Activated B cell treated with CpG ODN at 0.5 μM for 24 hours (primary cell): ENCODE measurements around the gene RNF114. TPM values are rescaled to one million over a fixed set of nuclear protein-coding genes. Genes with fewer than 3 reads are reported as not detected.

Source experiments
- ATAC-seq: fragments of 200-7000 bp; cut with Tn5 transposase; one replicate; pipeline ENCODE4 v1.10.0; 2021; ENCODE audit warnings: low read depth, mild to moderate bottlenecking, moderate library complexity
- CTCF ChIA-PET: fragments of 350-600 bp; sonication (Branson Sonifier 250); formaldehyde crosslinking; loops from one replicate; lab custom pipeline; 2021; ENCODE audit warnings: antibody characterized with exemption; lab: Charles Lee
- POLR2A ChIA-PET: fragments of 350-600 bp; sonication (Branson Sonifier 250); formaldehyde crosslinking; loops from one replicate; lab custom pipeline; 2021; ENCODE audit warnings: antibody characterized with exemption; lab: Charles Lee
- DNase-seq: peaks from one replicate; pipeline ENCODE4 v3.0.0; 2022
- H3K27ac Mint-ChIP-seq: one replicate; pipeline ENCODE4 v1.8.0; 2020; ENCODE audit warnings: mixed read lengths
- H3K27me3 Mint-ChIP-seq: one replicate; pipeline ENCODE4 v1.8.0; 2021; ENCODE audit warnings: mixed read lengths
- H3K36me3 Mint-ChIP-seq: one replicate; pipeline ENCODE4 v1.8.0; 2021; ENCODE audit warnings: low read depth, mixed read lengths
- H3K4me1 Mint-ChIP-seq: one replicate; pipeline ENCODE4 v1.8.0; 2021; ENCODE audit warnings: mixed read lengths
- H3K4me3 Mint-ChIP-seq: one replicate; pipeline ENCODE4 v1.8.0; 2020; ENCODE audit warnings: mild to moderate bottlenecking, mixed read lengths
- H3K9me3 Mint-ChIP-seq: one replicate; pipeline ENCODE4 v1.8.0; 2020; ENCODE audit warnings: mixed read lengths
- intact Hi-C: fragments of 100-400 bp; cut with micrococcal nuclease; formaldehyde crosslinking; loops from one replicate; pipeline ENCODE4 v1.15.1; 2024
- total RNA-seq: library from RNA; stranded (reverse); gene quantifications from 2 replicates; pipeline ENCODE4 v1.2.3, GENCODE V29; 2022
- TF ChIP-seq, protein P1 (sequence below): fragments of 200-600 bp; IDR thresholded peaks from one replicate; pipeline ENCODE4 v1.8.0; 2022; ENCODE audit warnings: antibody characterized with exemption, mild to moderate bottlenecking

The RNF114 gene
- total RNA-seq, 1 donor from 2014 or later: 56.5 TPM

DNA sequence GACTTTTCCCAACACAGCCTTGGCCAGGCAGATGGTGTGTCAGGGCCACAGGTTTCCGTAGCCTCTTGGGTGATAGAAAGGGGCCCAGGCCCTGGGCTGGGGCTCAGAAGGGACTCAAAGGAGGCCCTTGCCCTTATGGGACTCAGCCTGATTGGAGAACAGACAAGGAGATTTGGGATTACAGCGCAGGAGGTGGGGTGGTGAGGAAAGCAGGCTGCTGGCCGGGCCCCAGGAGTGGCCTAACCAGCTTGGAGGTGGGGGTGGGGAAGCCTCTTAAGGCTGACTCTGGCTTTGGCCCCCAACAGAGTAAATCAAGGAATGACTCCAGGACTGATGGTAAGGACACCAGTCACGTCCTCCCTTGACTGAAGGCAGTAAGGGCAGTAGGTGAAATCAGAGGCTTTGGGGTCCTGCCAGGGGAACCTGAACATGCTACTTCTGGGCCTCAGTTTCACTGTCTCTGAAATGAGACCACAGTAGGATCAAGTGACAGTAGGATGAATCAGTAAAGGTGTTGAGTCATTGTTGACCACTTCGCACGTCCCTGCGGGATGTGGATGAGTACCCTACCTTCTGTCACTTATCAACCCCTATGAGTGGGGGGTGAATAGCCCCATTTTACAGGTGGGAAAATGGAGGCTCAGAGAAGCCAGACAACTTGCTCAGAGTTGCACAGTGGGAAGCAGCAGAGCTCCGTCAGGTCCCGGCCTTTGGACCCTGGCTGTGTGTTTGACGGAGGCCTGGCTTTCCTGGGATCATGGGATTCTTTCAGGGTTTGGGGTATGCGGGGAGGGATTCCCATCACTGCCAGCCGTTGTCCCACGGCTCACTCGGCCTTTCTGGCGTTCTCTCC, 51.0 kb downstream of the RNF114 start:
- CTCF ChIA-PET: interaction anchor here (1.2 kb wide), 1 partner anchor 12 kb away, joined by 4 read pairs; no protein-coding TSS in a partner anchor

DNA sequence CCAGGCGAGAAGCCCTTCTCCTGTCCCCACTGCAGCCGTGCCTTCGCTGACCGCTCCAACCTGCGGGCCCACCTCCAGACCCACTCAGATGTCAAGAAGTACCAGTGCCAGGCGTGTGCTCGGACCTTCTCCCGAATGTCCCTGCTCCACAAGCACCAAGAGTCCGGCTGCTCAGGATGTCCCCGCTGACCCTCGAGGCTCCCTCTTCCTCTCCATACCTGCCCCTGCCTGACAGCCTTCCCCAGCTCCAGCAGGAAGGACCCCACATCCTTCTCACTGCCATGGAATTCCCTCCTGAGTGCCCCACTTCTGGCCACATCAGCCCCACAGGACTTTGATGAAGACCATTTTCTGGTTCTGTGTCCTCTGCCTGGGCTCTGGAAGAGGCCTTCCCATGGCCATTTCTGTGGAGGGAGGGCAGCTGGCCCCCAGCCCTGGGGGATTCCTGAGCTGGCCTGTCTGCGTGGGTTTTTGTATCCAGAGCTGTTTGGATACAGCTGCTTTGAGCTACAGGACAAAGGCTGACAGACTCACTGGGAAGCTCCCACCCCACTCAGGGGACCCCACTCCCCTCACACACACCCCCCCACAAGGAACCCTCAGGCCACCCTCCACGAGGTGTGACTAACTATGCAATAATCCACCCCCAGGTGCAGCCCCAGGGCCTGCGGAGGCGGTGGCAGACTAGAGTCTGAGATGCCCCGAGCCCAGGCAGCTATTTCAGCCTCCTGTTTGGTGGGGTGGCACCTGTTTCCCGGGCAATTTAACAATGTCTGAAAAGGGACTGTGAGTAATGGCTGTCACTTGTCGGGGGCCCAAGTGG, 51.9 kb downstream of the RNF114 start:
- Mint-ChIP-seq H3K27me3 (no peaks in the 10 kb centered on the region), H3K36me3 (no peaks in the 10 kb centered on the region), H3K9me3 (no peaks in the 10 kb centered on the region), H3K4me1 (peaks cover 9% of the 10 kb centered on the region), H3K4me3 (no peak overlapping the region), H3K27ac (no peak overlapping the region)
- ChIA-PET CTCF (interaction anchor here (1.0 to 2.0 kb wide), 2 partner anchors 9 to 83 kb away, joined by 4 to 8 read pairs; no protein-coding TSS in a partner anchor), POLR2A (interaction anchor here (0.7 kb wide), 1 partner anchor 81 kb away, joined by 3 read pairs; no protein-coding TSS in a partner anchor)
- ATAC-seq (no peak), DNase-seq (no peak)
- TF ChIP-seq, protein P1, sequence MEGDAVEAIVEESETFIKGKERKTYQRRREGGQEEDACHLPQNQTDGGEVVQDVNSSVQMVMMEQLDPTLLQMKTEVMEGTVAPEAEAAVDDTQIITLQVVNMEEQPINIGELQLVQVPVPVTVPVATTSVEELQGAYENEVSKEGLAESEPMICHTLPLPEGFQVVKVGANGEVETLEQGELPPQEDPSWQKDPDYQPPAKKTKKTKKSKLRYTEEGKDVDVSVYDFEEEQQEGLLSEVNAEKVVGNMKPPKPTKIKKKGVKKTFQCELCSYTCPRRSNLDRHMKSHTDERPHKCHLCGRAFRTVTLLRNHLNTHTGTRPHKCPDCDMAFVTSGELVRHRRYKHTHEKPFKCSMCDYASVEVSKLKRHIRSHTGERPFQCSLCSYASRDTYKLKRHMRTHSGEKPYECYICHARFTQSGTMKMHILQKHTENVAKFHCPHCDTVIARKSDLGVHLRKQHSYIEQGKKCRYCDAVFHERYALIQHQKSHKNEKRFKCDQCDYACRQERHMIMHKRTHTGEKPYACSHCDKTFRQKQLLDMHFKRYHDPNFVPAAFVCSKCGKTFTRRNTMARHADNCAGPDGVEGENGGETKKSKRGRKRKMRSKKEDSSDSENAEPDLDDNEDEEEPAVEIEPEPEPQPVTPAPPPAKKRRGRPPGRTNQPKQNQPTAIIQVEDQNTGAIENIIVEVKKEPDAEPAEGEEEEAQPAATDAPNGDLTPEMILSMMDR: no peak
- intact Hi-C loops: no loop called here

More for the DNA sequence above, 51.0 kb downstream of the RNF114 start:
- peaks cover 13% of the 10 kb centered on the region for H3K4me1 Mint-ChIP-seq
- H3K36me3 Mint-ChIP-seq: no peaks in the 10 kb centered on the region
- intact Hi-C loops: no loop called here
- TF ChIP-seq, protein P1: no peak
- no peak overlapping the region for H3K4me3 Mint-ChIP-seq
- H3K27ac Mint-ChIP-seq: no peak overlapping the region
- POLR2A ChIA-PET: no interaction called here
- ATAC-seq: no peak
- H3K27me3 Mint-ChIP-seq: no peaks in the 10 kb centered on the region
- DNase-seq: no peak
- no peaks in the 10 kb centered on the region for H3K9me3 Mint-ChIP-seq

DNA sequence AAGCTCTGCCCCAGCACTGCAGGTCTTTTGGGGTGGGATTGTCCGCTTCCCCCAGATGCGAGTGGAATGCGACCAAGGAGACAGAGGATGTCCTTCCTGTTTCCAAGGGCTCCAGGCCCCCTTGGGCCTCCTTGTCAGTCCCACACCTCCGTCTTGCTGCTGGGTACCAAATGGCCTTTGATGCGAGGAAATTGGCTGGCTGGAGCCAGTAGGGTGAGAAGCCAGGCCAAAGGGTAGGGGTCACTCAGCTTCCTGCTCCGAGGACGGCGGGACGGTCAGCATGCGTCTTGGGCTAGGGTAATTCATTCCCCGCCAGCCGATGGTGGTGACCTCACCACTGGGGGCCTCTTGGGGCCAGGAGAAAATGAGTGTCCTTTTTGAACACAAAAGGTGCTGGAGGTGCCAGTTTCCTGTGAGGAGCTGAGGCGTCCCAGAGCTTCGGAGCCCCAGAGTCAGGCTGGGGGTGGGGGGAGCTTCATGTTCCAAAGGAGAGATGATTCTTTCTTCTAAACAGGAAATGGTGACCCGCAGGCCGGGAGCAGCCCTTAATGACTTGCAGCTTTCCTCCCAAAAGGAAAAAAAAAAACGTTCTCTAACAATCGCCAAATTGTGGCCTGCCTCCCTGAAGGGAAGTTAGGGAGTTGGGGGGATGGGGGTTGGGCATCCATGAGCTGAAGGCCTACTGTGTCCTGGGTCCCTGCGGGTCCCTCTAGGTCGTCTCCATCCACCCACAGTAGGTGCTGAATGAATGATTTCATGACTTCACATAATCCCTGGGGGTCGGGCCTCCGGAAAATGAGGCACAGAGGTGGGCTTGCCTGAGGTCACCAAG, 53.3 kb downstream of the RNF114 start:
- Mint-ChIP-seq H3K27ac (no peak overlapping the region), H3K36me3 (no peaks in the 10 kb centered on the region), H3K4me3 (no peak overlapping the region), H3K9me3 (no peaks in the 10 kb centered on the region), H3K4me1 (peaks cover 11% of the 10 kb centered on the region), H3K27me3 (no peaks in the 10 kb centered on the region)
- ChIA-PET CTCF (interaction anchor here (1.1 to 2.0 kb wide), 2 partner anchors 9 to 11 kb away, joined by 3 to 8 read pairs; no protein-coding TSS in a partner anchor), POLR2A (no interaction called here)
- ATAC-seq (no peak), DNase-seq (no peak)
- TF ChIP-seq, protein P1: no peak
- intact Hi-C loops: no loop called here

DNA sequence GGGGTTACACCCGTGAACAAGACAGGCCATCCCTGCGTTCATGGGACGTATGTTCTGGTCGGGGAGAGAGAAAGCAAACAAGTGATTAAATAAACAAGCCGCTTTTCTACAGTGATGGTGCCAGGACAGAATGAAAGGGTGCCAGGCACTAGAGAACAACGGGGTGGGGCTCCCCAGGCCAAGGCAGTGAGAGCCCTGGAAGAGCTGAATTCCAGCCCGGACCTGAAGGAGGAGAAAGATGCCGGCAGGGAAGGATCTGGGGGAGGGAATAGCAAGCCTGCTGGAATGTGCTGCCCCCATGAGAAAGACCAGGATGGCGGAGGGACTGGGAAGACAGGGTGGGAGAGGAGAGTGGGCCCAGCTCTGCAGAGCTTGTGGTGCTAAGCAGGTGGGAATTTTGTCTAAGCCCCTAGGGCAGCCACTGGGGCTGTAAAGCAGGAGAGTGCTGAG, 54.1 kb downstream of the RNF114 start:
- intact Hi-C loops: no loop called here
- POLR2A ChIA-PET: interaction anchor here (1.1 kb wide), 1 partner anchor 81 kb away, joined by 4 read pairs; no protein-coding TSS in a partner anchor
- Mint-ChIP-seq H3K27ac (no peak overlapping the region), H3K27me3 (no peaks in the 10 kb centered on the region), H3K9me3 (no peaks in the 10 kb centered on the region), H3K36me3 (no peaks in the 10 kb centered on the region), H3K4me1 (peaks cover 11% of the 10 kb centered on the region), H3K4me3 (no peak overlapping the region)
- CTCF ChIA-PET: interaction anchor here (1.1 kb wide), 1 partner anchor 9 kb away, joined by 3 read pairs; no protein-coding TSS in a partner anchor
- ATAC-seq (no peak), DNase-seq (no peak)
- TF ChIP-seq, protein P1: no peak
